Measurements from ENCODE around the gene RIPOR3.
A peak's percentile ranks its signal among the peaks of the same experiment; 100 is the strongest.

The RIPOR3 gene

GRCh38 chr20:50659975-50660670, 31.2 kb downstream of the RIPOR3 start:
- Histone ChIP-seq H3K27me3 (ENCODE audit: insufficient read depth, poor library complexity, severe bottlenecking) (no peaks in the 10 kb centered on the region), H3K4me3 (ENCODE audit: severe bottlenecking) (no peak overlapping the region), H3K27ac (ENCODE audit: poor library complexity, severe bottlenecking) (no peak overlapping the region), H3K9me3 (ENCODE audit: severe bottlenecking) (no peaks in the 10 kb centered on the region), H3K4me1 (ENCODE audit: insufficient read depth, poor library complexity, severe bottlenecking) (peaks cover 12% of the 10 kb centered on the region), H3K36me3 (ENCODE audit: low read depth) (no peaks in the 10 kb centered on the region)
- TF ChIP-seq CTCF (IDR thresholded peaks at IDR 0.05; ENCODE audit: poor library complexity, severe bottlenecking) = no peak
- no peak for DNase-seq (ENCODE audit: low spot score)
- ATAC-seq (ENCODE audit: low read depth) = no peak

- H3K27me3 ChIP-seq (ENCODE audit: insufficient read depth, poor library complexity, severe bottlenecking) = no peaks in the 10 kb centered on the region
- peak; percentile 16 for TF ChIP-seq CTCF (IDR thresholded peaks at IDR 0.05; ENCODE audit: poor library complexity, severe bottlenecking)
- DNase-seq (ENCODE audit: low spot score) (no peak), ATAC-seq (ENCODE audit: low read depth) (no peak)
- no peaks in the 10 kb centered on the region for H3K36me3 ChIP-seq (ENCODE audit: low read depth)
- H3K27ac ChIP-seq (ENCODE audit: poor library complexity, severe bottlenecking) = no peak overlapping the region
- no peak overlapping the region for H3K4me3 ChIP-seq (ENCODE audit: severe bottlenecking)
- peaks cover 12% of the 10 kb centered on the region for H3K4me1 ChIP-seq (ENCODE audit: insufficient read depth, poor library complexity, severe bottlenecking)
- H3K9me3 ChIP-seq (ENCODE audit: severe bottlenecking) = no peaks in the 10 kb centered on the region
These were observed 32.5 kb downstream of the RIPOR3 start for GRCh38 chr20:50658804-50659380.

- H3K27me3 ChIP-seq (ENCODE audit: insufficient read depth, poor library complexity, severe bottlenecking) = no peaks in the 10 kb centered on the region
- DNase-seq (ENCODE audit: low spot score) (no peak), ATAC-seq (ENCODE audit: low read depth) (no peak)
- H3K9me3 ChIP-seq (ENCODE audit: severe bottlenecking) = no peaks in the 10 kb centered on the region
- H3K4me1 ChIP-seq (ENCODE audit: insufficient read depth, poor library complexity, severe bottlenecking) = no peaks in the 10 kb centered on the region
- no peak overlapping the region for H3K27ac ChIP-seq (ENCODE audit: poor library complexity, severe bottlenecking)
- TF ChIP-seq CTCF (IDR thresholded peaks at IDR 0.05; ENCODE audit: poor library complexity, severe bottlenecking) = no peak
- no peak overlapping the region for H3K4me3 ChIP-seq (ENCODE audit: severe bottlenecking)
- no peaks in the 10 kb centered on the region for H3K36me3 ChIP-seq (ENCODE audit: low read depth)
These were observed 35.9 kb downstream of the RIPOR3 start for GRCh38 chr20:50655311-50655880.

GRCh38 chr20:50654904-50655303, 36.4 kb downstream of the RIPOR3 start:
- Histone ChIP-seq H3K4me3 (ENCODE audit: severe bottlenecking) (no peak overlapping the region), H3K27me3 (ENCODE audit: insufficient read depth, poor library complexity, severe bottlenecking) (no peaks in the 10 kb centered on the region), H3K27ac (ENCODE audit: poor library complexity, severe bottlenecking) (no peak overlapping the region), H3K36me3 (ENCODE audit: low read depth) (no peaks in the 10 kb centered on the region), H3K4me1 (ENCODE audit: insufficient read depth, poor library complexity, severe bottlenecking) (no peaks in the 10 kb centered on the region), H3K9me3 (ENCODE audit: severe bottlenecking) (no peaks in the 10 kb centered on the region)
- ATAC-seq (ENCODE audit: low read depth) = no peak
- no peak for TF ChIP-seq CTCF (IDR thresholded peaks at IDR 0.05; ENCODE audit: poor library complexity, severe bottlenecking)
- no peak for DNase-seq (ENCODE audit: low spot score)
